Measurements from ENCODE around the gene RPH3AL. TPM values are rescaled to one million over a fixed set of nuclear protein-coding genes. Genes with fewer than 3 reads are reported as not detected.

The RPH3AL gene
- total RNA-seq, 1 donor, result 2.9 TPM

DNA sequence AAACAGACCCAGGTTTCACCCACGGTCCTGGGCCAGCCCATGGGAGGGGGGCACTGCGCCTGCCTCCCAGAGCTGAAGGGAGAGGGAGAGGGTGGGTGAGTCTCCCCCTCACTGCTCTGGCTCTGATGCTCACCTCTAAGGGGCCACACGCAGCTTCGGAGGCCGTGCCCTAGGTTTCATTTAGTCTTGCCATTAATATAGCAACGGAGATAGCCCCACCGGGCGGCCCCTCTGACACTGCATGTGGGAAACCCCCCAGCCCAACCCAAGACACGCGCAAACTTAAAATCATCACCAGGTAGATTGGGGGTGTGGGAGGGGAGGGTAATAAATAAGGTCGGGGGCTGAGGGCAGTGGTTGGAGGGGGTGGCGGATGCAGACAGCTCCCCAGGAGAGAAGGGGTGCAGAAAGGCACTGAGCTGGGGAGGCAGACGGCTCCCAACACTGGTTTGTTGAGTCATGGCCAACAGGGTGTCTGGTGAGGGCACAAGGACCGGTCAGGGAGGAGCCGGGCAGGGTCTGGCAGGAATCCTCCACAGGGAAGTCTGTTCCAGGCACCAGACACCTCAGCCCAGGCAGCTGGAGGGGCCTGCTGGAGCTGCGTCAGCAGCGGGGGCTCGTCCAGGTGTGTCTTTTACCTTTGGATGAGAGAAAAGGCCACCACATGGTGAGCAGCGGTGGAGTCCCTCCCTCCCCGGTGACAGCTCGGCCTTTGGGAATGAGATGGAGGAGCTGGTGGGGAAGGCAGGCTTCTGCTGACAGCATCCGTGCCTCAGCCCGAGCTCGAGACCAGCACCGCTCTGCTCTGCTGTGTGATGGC lies 139.1 kb downstream of the RPH3AL start:
- no peaks in the 10 kb centered on the region for H3K9me3 ChIP-seq (ENCODE audit: low read depth, low read length)
- no peak overlapping the region for H3K4me2 ChIP-seq (ENCODE audit: insufficient read depth, low read length)
- no peak overlapping the region for H3K4me3 ChIP-seq (ENCODE audit: insufficient read depth, low read length)
- no peak overlapping the region for H2AFZ ChIP-seq (ENCODE audit: low read length)
- no peak overlapping the region for H3K27ac ChIP-seq (ENCODE audit: low read depth, low read length)
- H3K4me1 ChIP-seq (ENCODE audit: insufficient read depth, low read length), result no peaks in the 10 kb centered on the region
- no peaks in the 10 kb centered on the region for H3K79me2 ChIP-seq (ENCODE audit: insufficient read depth, low read length)
- no peak for TF ChIP-seq CTCF (IDR thresholded peaks at IDR 0.05; ENCODE audit: extremely low read depth, low read depth, low read length)
- no peaks in the 10 kb centered on the region for H3K36me3 ChIP-seq (ENCODE audit: insufficient read depth, low read length)
- peak; percentile 68 for DNase-seq (ENCODE audit: insufficient read length, low spot score, missing footprints)
- no peaks in the 10 kb centered on the region for H3K27me3 ChIP-seq (ENCODE audit: insufficient read depth, low read length)
- H4K20me1 ChIP-seq (ENCODE audit: insufficient read depth, low read length), result no peaks in the 10 kb centered on the region

DNA sequence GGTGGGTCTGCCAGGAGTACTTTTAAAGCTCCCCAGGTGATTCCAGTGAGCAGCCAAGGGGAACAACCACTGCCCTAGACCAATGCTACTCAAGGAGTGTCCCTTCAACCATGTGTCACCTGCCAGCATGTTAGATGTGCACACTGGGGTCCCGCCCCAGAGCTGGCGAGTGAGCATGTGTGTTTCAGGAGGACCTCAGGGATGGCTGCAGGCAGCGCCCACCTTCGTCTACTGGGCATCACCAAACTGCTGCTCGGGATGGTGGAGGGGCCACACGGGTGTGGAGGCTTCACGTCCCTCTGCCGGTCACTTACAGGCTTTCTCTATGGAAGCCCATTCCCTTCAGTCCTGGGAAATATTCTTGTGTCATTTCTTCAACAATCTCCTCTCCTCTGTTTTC lies 142.2 kb downstream of the RPH3AL start:
- DNase-seq (ENCODE audit: insufficient read length, low spot score, missing footprints), result no peak
- Histone ChIP-seq H3K4me1 (ENCODE audit: insufficient read depth, low read length) (no peaks in the 10 kb centered on the region), H3K4me2 (ENCODE audit: insufficient read depth, low read length) (no peak overlapping the region), H2AFZ (ENCODE audit: low read length) (no peak overlapping the region), H3K27ac (ENCODE audit: low read depth, low read length) (no peak overlapping the region), H3K9me3 (ENCODE audit: low read depth, low read length) (no peaks in the 10 kb centered on the region), H3K79me2 (ENCODE audit: insufficient read depth, low read length) (no peaks in the 10 kb centered on the region), H3K36me3 (ENCODE audit: insufficient read depth, low read length) (no peaks in the 10 kb centered on the region), H3K27me3 (ENCODE audit: insufficient read depth, low read length) (no peaks in the 10 kb centered on the region), H3K4me3 (ENCODE audit: insufficient read depth, low read length) (no peak overlapping the region), H4K20me1 (ENCODE audit: insufficient read depth, low read length) (no peaks in the 10 kb centered on the region)
- TF ChIP-seq CTCF (IDR thresholded peaks at IDR 0.05; ENCODE audit: extremely low read depth, low read depth, low read length), result no peak

DNA sequence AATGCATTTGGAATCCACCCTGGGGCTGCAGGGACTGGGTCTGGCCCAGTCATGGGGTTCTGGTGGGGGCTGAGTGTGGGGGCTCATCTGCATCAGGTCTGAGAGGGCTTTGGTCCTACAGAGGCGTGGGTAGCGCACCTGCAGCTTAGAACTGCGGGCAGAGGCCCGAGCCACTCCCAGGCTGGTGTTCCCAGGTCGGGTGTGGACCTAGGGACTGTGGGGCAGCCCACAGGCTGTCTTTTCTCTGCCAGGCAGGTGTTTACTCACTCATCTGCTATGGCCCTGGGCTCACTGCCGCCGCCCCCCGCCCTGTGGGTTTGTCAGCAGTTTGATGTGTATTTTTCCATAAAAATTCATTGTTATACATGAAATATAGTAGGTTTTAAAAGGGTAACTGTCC lies 144.2 kb downstream of the RPH3AL start:
- H3K36me3 ChIP-seq (ENCODE audit: insufficient read depth, low read length), result no peaks in the 10 kb centered on the region
- H3K4me3 ChIP-seq (ENCODE audit: insufficient read depth, low read length), result no peak overlapping the region
- no peaks in the 10 kb centered on the region for H3K27me3 ChIP-seq (ENCODE audit: insufficient read depth, low read length)
- no peak overlapping the region for H3K27ac ChIP-seq (ENCODE audit: low read depth, low read length)
- TF ChIP-seq CTCF (IDR thresholded peaks at IDR 0.05; ENCODE audit: extremely low read depth, low read depth, low read length), result no peak
- no peaks in the 10 kb centered on the region for H4K20me1 ChIP-seq (ENCODE audit: insufficient read depth, low read length)
- no peaks in the 10 kb centered on the region for H3K4me1 ChIP-seq (ENCODE audit: insufficient read depth, low read length)
- no peak overlapping the region for H3K4me2 ChIP-seq (ENCODE audit: insufficient read depth, low read length)
- no peak overlapping the region for H2AFZ ChIP-seq (ENCODE audit: low read length)
- peak; percentile 66 for DNase-seq (ENCODE audit: insufficient read length, low spot score, missing footprints)
- H3K79me2 ChIP-seq (ENCODE audit: insufficient read depth, low read length), result no peaks in the 10 kb centered on the region
- no peaks in the 10 kb centered on the region for H3K9me3 ChIP-seq (ENCODE audit: low read depth, low read length)

GRCh38 chr17:207775-208174 lies 144.8 kb downstream of the RPH3AL start:
- Histone ChIP-seq H3K27ac (ENCODE audit: low read depth, low read length) (no peak overlapping the region), H3K4me3 (ENCODE audit: insufficient read depth, low read length) (no peak overlapping the region), H4K20me1 (ENCODE audit: insufficient read depth, low read length) (no peaks in the 10 kb centered on the region), H3K79me2 (ENCODE audit: insufficient read depth, low read length) (no peaks in the 10 kb centered on the region), H2AFZ (ENCODE audit: low read length) (no peak overlapping the region), H3K36me3 (ENCODE audit: insufficient read depth, low read length) (no peaks in the 10 kb centered on the region), H3K9me3 (ENCODE audit: low read depth, low read length) (no peaks in the 10 kb centered on the region), H3K4me2 (ENCODE audit: insufficient read depth, low read length) (no peak overlapping the region), H3K4me1 (ENCODE audit: insufficient read depth, low read length) (no peaks in the 10 kb centered on the region), H3K27me3 (ENCODE audit: insufficient read depth, low read length) (no peaks in the 10 kb centered on the region)
- no peak for TF ChIP-seq CTCF (IDR thresholded peaks at IDR 0.05; ENCODE audit: extremely low read depth, low read depth, low read length)
- DNase-seq (ENCODE audit: insufficient read length, low spot score, missing footprints), result peak; percentile 52

Measured in osteoblast (primary cell).